NCI-H1048 (cell line): ENCODE data around the gene SLC25A21.
A peak's percentile ranks its signal among the peaks of the same experiment; 100 is the strongest.

Source experiments
- DNase-seq: peaks from one replicate; lab custom pipeline; 2025; lab: John Stamatoyannopoulos, UW

Gene SLC25A21

GRCh38 chr14:36662543-36663403 is 509.6 kb downstream of the SLC25A21 start:
- no peak for DNase-seq

- DNase-seq: no peak
Measured at GRCh38 chr14:36662258-36662542, 510.2 kb downstream of the SLC25A21 start.

- peak; percentile 78 for DNase-seq
Measured at GRCh38 chr14:36661506-36662257, 510.7 kb downstream of the SLC25A21 start, which contains the start of gene PAX9. Gene PAX9, plus strand, starts transcription at chr14:36661860. Its CDS starts 230 bp downstream, at chr14:36662090.

GRCh38 chr14:36660736-36661505 is 511.5 kb downstream of the SLC25A21 start:
- no peak for DNase-seq

GRCh38 chr14:36659822-36660735 is 512.3 kb downstream of the SLC25A21 start:
- DNase-seq: no peak

- no peak for DNase-seq
Measured at GRCh38 chr14:36659010-36659821, 513.2 kb downstream of the SLC25A21 start.

- no peak for DNase-seq
Measured at GRCh38 chr14:36658123-36659009, 514.0 kb downstream of the SLC25A21 start.

GRCh38 chr14:36657399-36658122 is 514.8 kb downstream of the SLC25A21 start:
- DNase-seq: no peak

GRCh38 chr14:36656687-36657398 is 515.6 kb downstream of the SLC25A21 start:
- no peak for DNase-seq

- peak; percentile 60 for DNase-seq
Measured at GRCh38 chr14:36655963-36656686, 516.3 kb downstream of the SLC25A21 start.

- no peak for DNase-seq
Measured at GRCh38 chr14:36655571-36655962, 516.8 kb downstream of the SLC25A21 start.

- no peak for DNase-seq
Measured at GRCh38 chr14:36654794-36655381, 517.5 kb downstream of the SLC25A21 start.

- DNase-seq: no peak
Measured at GRCh38 chr14:36653962-36654793, 518.2 kb downstream of the SLC25A21 start.

GRCh38 chr14:36653413-36653812 is 519.0 kb downstream of the SLC25A21 start:
- no peak for DNase-seq

GRCh38 chr14:36652542-36653201 is 519.7 kb downstream of the SLC25A21 start:
- no peak for DNase-seq
